Hematopoietic multipotent progenitor cell (in vitro differentiated cells): ENCODE measurements around the gene ZBED4. TPM values are rescaled to one million over a fixed set of nuclear protein-coding genes. Genes with fewer than 3 reads are reported as not detected.

Source experiments
- DNase-seq, 3 donors: peaks; one replicate each; pipeline ENCODE4 v3.0.0-alpha.2; 2011 to 2015; ENCODE audit warnings: low read depth in 2 of 3, low spot score in 2 of 3
- total RNA-seq: library from RNA; depleted of rRNA; stranded (reverse); fragments of >200 nt; gene quantifications from one replicate; pipeline ENCODE4 v1.2.3, GENCODE V29; 2012

Gene ZBED4
- total RNA-seq, 1 donor: 31.2 TPM

DNA sequence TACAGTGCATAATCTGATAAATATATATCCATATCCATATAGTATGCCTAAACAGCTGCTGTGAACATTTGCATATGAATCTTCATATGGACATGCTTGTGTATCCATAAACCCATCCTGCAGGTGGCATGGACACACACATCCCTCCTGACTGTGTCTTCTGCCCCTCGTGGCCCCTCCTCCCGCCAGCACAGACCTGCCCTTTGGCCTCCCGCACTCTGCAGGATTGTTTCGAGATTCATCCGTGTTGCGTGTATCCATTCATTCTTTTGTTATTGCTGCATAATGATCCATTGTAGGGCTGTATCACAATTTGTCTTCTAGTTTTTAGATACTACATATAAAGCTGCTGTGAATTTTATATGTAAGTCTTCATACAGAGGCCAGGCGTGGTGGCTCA is 24.0 kb downstream of the ZBED4 start:
- DNase-seq: no peak

DNA sequence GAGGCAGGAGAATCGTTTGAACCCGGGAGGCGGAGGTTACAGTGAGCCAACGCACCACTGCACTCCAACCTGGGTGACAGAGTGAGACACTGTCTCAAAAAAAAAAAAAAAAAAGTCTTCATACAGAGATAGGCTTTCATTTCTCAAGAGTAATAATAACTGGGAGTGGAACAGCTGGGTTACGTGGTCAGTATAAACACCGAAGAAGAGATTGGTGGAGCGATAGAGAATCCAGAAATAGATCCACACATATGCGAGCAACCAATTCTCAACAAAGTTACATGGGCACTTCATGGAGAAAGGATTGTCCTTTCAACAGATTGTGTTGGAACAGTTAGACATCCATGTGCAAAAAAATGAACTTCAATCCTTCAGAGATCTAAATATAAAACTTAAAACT is 24.6 kb downstream of the ZBED4 start:
- DNase-seq: no peak

DNA sequence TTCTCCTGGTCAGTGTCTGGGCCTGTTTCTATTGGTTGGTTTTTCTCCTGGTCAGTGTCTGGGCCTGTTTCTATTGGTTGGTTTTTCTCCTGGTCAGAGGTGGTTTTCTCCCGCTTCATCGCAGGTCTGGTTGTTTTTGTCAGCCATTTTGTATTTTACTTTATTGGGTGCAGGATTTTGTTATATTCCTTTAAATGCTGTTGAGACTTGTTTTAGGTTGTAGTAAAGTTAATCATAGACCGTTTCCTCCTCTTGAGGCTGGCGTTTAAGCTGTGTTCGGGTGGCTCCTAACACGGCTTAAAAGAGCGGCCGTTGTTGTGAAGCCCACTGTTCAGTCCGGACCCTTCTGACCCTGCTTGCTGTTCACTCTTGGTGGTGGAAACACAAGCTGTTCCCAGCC is 26.2 kb downstream of the ZBED4 start:
- DNase-seq: no peak

DNA sequence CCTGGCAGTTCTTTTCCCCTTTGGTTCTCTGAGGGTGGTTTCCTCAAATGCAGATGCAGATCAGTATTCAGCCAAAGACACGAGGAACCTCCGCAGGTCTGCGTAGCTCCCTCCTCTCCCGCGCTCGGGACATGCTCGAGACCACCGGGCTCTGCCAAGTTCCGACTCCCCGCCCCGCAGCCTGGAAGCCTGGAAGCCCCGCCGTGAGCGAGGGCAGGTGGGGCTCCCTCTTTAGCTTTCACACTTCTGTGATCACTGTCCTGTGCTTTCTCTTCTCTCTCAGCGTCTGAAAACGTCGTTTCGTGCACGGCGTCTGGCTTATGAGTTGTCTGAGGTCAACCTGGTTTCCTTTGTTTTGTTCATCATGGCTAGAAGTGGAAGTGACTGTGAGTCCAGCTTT is 26.6 kb downstream of the ZBED4 start:
- DNase-seq: no peak

- no peak for DNase-seq
These were observed 28.2 kb downstream of the ZBED4 start for GRCh38 chr22:49881856-49882255.

DNA sequence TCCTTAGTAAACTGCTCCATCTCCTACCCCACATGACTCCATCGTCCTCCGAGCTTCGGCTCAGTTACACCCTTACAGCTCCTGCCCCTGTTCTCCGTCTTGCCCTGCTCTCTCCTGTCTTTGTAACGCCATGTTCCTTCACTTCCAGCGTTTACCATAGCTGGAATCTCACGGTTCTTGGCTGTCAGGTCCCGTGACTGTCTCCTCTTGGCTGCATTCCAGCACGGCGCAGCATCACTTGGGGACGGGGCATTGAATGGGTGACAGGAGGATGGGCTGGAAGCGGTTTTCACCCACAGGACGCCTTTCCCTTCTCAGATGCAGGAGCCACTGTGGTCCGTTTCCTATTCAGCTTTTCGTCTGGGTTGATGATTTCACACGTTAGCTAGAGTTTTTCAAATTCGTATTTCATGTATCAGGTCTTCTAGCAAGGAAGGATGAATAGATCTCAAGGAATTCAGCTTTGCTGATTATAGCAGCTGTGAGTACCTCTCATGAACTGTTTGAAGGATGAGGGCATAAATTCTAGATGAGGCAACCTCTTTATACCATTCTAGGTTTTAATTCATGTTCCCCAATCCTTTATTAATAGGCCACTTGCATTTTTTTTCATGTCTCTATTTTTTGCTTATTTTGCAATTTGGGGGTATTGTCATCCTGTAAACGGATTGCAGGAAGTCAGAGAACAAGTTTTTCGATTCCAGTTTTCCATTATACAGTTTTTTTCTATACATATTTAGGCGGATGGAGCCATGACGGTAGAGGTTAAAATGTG is 29.1 kb downstream of the ZBED4 start:
- no peak for DNase-seq

- DNase-seq: no peak
These were observed 29.6 kb downstream of the ZBED4 start for GRCh38 chr22:49883294-49883640.

DNA sequence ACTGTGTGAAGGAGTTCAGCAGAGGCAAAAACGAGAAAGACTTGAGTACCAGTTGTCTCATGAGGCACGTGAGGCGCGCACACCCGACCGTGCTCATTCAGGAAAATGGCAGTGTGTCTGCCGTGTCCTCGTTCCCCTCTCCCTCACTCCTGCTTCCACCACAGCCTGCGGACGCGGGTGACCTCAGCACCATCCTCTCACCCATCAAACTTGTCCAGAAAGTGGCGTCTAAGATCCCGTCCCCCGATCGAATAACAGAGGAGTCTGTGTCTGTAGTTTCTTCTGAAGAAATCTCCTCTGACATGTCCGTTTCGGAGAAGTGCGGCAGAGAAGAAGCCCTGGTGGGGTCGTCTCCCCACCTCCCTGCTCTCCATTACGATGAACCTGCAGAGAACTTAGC is 30.4 kb downstream of the ZBED4 start:
- no peak for DNase-seq

DNA sequence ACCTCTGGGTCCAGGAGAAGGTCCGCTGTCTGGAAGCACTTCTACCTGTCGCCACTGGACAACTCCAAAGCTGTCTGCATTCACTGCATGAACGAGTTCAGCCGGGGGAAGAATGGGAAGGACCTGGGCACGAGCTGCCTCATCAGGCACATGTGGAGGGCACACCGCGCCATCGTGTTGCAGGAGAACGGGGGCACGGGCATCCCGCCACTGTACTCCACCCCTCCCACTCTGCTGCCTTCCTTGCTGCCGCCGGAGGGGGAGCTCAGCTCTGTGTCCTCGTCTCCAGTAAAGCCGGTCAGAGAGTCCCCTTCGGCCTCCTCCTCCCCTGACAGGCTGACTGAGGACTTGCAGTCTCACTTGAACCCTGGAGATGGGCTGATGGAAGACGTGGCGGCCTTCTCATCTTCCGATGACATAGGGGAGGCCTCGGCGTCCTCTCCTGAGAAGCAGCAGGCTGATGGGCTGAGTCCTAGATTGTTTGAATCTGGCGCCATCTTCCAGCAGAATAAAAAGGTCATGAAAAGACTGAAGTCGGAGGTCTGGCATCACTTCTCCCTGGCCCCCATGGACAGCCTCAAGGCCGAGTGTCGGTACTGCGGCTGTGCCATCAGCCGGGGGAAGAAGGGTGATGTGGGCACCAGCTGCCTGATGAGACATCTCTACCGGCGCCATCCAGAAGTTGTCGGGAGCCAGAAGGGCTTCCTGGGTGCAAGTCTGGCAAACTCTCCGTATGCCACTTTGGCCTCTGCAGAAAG is 31.0 kb downstream of the ZBED4 start:
- no peak for DNase-seq

GRCh38 chr22:49885281-49885680 is 31.6 kb downstream of the ZBED4 start:
- DNase-seq: no peak

DNA sequence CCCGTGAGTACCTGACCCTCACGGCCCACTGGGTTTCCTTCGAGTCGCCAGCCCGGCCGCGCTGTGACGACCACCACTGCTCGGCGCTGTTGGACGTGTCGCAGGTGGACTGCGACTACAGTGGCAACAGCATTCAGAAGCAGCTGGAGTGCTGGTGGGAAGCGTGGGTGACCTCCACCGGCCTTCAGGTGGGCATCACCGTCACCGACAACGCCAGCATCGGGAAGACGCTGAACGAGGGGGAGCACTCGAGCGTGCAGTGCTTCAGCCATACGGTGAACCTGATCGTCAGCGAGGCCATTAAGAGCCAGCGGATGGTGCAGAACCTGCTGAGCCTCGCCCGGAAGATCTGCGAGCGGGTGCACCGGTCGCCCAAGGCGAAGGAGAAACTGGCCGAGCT is 32.2 kb downstream of the ZBED4 start:
- DNase-seq: no peak

DNA sequence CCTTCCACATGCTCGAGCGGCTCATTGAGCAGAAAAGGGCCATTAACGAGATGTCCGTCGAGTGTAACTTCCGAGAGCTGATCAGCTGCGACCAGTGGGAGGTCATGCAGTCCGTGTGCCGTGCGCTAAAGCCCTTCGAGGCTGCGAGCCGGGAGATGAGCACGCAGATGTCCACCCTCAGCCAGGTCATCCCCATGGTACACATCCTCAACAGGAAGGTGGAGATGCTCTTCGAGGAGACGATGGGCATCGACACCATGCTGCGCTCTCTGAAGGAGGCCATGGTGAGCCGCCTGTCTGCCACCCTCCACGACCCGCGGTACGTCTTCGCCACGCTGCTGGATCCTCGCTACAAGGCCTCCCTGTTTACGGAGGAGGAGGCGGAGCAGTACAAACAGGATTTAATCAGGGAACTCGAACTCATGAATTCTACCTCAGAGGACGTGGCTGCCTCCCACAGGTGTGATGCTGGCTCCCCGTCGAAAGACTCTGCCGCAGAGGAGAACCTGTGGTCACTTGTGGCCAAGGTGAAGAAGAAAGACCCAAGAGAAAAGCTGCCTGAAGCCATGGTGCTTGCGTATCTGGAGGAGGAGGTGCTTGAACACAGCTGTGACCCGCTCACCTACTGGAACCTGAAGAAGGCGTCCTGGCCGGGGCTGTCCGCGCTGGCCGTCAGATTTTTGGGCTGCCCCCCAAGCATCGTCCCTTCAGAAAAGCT is 32.9 kb downstream of the ZBED4 start:
- DNase-seq: no peak

- DNase-seq: no peak
These were observed 33.4 kb downstream of the ZBED4 start for GRCh38 chr22:49887064-49887451.

- DNase-seq: no peak
These were observed 34.1 kb downstream of the ZBED4 start for GRCh38 chr22:49887702-49888101.

GRCh38 chr22:49889071-49889470 is 35.4 kb downstream of the ZBED4 start:
- DNase-seq: no peak

GRCh38 chr22:49892226-49892899 is 38.7 kb downstream of the ZBED4 start:
- DNase-seq: no peak

- DNase-seq: no peak
These were observed 39.4 kb downstream of the ZBED4 start for GRCh38 chr22:49893025-49893424.

DNA sequence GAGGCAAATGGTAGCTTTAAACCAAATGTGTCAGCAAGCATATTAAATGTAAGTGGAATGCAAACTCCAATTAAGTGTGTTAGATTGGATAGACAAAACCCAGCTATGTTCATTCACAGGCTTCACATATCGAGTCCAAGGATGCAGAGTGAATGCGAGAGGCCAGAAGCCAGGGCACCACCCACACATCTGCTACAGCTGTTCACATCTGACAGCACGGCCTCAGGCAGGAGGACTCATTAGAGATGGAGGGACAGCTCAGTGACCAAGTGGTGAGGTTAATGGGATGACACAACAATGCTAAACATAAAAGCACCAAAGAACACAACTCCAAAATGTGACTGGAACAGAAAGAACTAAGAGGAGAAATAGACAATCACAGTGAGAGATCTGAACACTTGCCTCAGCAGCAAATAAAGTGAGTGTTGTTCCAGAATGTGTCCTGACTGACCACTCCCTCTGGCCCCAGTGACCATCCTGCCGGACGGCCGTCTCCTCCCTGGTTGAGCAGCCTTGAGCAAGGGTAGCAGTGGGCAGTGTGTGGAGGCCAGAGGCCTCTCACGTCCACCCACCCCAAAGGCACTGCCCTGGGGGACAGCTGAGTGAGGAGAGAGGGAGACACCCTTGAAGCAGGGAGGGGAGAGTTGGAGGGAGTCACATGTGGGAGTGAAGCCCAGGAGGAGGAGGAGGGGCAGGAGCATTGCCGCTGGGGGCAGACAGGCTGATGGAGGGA is 40.8 kb downstream of the ZBED4 start:
- no peak for DNase-seq

DNA sequence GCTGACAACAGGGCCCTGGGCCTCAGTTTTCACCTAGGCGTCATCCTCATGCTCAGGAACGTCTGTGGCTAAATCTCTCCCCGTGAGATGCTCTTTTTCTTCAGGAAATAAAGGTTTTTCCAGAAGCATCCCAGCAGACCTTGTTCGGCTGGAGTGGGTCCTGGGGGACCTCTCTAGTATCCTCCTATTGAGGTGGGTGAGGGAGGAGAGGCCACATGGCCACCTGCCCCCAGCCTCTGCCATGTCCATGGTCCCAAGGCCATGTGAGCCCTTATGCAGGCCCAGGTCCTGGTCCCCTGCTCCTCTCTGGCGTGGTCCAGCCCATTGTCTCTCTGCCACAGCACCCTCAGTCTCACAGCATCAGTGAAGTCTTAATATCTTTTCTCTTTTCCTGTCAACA is 42.6 kb downstream of the ZBED4 start:
- no peak for DNase-seq

DNA sequence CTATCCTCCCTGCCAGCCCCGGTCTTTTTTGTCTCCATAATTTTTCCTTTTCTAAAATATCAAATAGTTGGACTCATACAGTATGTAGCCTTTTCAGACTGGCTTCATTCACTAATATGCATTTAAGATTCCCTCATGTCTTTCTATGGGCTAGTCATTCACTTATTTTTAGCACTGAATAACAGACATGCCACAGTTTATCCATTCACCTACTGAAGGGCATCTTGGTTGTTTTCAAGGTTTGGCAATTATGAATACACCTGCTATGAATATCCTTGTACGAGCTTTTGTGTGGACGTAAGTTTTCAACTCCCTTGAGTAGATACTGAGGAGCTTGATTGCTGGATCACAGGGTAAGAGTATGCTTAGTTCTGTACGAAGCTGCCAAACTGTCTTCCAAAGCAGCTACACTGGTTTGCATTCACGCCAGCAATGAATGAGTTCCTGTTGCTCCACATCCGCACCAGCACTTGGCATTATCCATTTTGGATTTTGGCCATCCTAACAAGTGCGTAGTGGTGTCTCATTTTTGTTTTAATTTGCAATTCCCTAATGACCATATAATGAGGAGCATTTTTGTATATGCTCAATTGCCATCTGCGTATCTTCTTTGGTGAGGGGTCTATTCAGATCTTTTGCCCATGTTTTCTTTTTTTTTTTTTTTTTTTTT is 43.5 kb downstream of the ZBED4 start:
- DNase-seq: no peak
